NCI-H748 treated with DMSO at 0.1 percent for 48 hours (cell line): Measurements from ENCODE around the gene NAIP.
"Not testable (repeated sequence)": the region's sequence is repeated elsewhere in the genome, so short reads cannot be mapped to it uniquely, and the experiment has no call there.

Experiments used
- DNase-seq: peaks from one replicate; lab custom pipeline; 2025; lab: John Stamatoyannopoulos, UW

Gene NAIP, protein sequence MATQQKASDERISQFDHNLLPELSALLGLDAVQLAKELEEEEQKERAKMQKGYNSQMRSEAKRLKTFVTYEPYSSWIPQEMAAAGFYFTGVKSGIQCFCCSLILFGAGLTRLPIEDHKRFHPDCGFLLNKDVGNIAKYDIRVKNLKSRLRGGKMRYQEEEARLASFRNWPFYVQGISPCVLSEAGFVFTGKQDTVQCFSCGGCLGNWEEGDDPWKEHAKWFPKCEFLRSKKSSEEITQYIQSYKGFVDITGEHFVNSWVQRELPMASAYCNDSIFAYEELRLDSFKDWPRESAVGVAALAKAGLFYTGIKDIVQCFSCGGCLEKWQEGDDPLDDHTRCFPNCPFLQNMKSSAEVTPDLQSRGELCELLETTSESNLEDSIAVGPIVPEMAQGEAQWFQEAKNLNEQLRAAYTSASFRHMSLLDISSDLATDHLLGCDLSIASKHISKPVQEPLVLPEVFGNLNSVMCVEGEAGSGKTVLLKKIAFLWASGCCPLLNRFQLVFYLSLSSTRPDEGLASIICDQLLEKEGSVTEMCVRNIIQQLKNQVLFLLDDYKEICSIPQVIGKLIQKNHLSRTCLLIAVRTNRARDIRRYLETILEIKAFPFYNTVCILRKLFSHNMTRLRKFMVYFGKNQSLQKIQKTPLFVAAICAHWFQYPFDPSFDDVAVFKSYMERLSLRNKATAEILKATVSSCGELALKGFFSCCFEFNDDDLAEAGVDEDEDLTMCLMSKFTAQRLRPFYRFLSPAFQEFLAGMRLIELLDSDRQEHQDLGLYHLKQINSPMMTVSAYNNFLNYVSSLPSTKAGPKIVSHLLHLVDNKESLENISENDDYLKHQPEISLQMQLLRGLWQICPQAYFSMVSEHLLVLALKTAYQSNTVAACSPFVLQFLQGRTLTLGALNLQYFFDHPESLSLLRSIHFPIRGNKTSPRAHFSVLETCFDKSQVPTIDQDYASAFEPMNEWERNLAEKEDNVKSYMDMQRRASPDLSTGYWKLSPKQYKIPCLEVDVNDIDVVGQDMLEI (N-terminal part only)

DNA sequence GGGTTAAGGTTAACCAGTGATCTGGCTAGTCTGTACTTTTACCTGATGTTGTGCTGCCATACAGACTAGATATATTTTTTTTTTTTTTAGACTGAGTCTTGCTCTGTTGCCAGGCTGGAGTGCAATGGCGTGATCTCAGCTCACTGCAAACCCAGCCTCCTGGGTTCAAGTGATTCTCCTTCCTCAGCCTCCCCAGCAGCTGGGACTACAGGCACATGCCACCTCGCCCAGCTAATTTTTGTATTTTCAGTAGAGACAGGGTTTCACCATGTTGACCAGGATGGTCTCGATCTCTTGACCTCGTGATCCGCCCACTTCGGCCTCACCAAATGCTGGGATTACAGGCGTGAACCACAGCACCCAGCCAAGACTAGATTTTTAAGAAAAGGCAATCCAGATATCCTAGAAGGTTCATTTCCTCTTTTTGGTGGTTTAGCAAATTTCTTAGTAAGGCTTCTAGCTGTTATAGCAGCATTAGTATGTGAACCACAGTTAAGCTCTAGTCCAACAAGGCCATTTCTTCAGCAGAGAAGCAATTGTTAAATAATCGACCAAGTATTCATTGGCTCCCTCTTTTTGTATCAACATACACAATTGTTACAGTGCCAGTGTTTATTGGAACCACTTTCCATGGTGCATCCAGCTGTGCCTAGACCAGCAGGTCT, at the start of gene NAIP:
Gene NAIP, minus strand, starts transcription at position 51 of the 665 bp plus-strand sequence. CDS start 12,424 bp downstream, outside the sequence.
- DNase-seq = not testable (repeated sequence)

DNA sequence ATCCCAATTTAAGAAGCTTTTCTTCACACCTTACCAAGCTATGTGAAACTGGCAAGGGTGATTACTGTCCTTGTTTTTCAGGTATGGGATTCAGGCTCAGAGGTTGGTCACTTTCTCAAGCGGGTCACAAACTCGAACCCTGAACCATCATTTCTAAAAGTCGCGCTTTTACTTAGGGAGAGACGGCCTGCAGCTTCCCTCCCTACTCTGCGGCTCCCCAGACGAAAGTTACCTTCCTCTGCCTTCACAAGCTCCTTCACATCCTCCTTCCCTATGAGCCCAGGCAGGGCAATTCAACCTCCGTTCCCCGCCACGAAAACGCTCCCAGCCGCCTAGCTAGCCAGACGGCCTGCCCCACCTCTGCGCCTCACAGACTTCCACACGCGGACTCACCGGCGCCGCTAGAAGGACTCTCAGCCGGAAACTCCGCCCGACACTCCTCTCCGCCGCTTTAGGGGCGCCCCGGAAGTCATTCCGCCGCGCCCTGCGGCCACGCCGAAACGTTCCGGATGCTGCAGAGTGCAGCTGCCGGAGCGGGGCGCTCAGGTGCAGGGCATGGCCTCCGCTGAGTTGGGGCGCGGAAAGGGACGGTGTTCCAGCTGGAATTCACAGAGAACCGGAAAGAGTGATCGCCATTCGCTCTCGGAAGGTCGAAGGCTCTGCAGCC, 42.3 kb upstream of the NAIP start, which contains the start of gene GTF2H2:
Gene GTF2H2, minus strand, starts transcription at position 415 of the 667 bp plus-strand sequence. CDS start 4,913 bp downstream, outside the sequence.
- not testable (repeated sequence) for DNase-seq

- not testable (repeated sequence) for DNase-seq
These were observed 36.2 kb upstream of the NAIP start for GRCh38 chr5:71061322-71061721.

DNA sequence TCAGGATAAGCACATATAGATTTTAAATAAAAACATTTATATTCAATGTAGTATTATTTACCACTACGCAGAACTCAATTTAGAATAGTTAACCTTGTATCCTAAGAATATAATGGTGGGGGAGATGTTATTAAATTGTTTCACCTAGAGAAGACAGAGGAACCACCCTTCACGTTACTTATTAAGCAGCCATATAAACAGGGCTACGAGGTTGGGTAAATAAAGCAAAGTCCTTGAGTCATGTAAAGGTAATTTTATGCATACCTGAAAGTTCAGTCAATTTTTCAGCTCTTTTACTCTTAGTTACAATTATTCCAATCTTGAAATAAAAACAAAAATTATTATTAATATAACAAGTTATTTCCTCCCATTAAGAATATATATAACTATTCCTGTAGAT, 34.3 kb upstream of the NAIP start:
- not testable (repeated sequence) for DNase-seq

GRCh38 chr5:71044808-71045207, 19.7 kb upstream of the NAIP start:
- not testable (repeated sequence) for DNase-seq

- DNase-seq = not testable (repeated sequence)
These were observed 19.0 kb upstream of the NAIP start for GRCh38 chr5:71044128-71044527.

DNA sequence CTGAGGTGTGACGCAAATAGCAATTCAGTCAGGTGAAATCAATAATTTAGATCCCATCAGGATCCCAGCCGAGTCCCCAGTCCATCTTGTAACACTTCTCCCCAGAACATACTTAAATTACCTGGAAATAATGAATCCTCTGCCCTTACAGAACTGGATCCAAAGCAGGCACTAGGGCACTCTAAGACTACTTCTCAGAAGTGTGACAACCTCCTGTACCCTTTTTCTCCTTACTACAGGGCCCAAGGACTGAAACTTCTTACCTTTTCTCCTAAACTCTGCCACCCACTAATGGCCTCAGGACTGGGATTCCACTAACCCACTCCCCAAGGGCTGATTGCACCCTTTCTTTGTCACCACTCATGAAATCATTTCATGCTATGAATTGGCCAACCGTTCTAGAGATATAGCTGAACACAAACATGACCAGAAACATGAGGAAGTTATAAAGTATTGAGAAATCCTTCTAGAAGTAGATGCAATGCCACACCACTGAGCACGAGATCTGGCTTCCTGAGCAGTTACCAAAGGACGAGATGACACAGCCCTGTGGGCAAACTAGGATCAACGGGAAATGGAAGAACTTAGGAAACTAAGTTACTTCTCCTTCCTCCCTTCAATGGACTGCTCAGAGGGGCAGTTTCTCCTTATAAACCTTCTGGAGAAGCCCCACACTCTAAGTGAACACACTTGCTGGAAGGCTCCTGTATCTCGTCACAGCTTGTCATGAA, 6.1 kb upstream of the NAIP start:
- not testable (repeated sequence) for DNase-seq

GRCh38 chr5:71020643-71021042, 4.5 kb downstream of the NAIP start:
- not testable (repeated sequence) for DNase-seq

GRCh38 chr5:71018376-71019005, 6.6 kb downstream of the NAIP start:
- DNase-seq = not testable (repeated sequence)

- no peak for DNase-seq
These were observed 11.0 kb downstream of the NAIP start for GRCh38 chr5:71014176-71014575.

DNA sequence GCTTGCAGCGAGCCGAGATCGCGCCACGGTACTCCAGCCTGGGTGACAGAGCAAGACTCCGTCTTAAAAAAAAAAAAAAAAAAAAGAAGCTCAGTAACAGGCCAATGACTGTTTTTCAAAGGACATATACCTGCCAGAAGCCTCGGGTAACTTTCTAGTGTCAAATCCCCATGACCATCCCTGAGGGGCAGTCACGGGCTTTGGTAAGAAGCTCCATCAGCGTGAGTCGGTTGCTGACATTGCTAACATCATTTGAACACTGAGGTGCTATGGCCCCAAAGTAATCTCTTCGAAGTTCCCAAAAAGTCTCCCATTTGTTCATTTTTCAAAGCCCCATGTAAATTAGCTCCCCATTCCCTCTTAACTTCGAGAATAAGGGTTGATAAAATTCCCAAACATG, 11.6 kb downstream of the NAIP start:
- no peak for DNase-seq

DNA sequence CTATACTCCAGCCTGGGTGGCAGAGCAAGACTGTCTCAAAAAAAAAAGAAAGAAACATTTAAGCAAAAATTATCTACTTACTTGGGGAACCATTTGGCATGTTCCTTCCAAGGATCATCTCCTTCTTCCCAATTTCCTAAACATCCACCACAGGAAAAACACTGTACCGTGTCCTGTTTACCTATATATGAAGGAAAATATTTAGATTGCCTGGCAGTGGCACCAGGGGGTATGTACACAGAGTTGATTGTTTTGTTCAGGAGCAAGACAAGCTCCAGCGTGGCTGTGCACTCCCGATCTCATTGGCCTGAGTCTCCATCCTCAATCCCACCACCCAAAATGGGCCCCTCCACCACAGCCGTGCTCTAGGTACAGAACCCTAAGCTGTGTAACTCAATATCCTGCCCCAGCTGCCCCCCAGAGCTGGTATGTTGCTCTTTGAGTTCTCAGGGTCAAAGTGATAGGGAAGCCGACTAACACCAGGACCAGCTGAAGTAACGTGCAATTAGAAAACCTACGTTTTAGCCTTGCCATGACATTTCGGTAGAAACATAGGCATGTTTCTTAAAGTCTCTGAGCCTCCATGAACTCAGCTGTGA, 13.8 kb downstream of the NAIP start:
- DNase-seq = no peak

- DNase-seq = not testable (repeated sequence)
These were observed 18.2 kb downstream of the NAIP start for GRCh38 chr5:71006983-71007382.

GRCh38 chr5:70984882-70985281, 40.3 kb downstream of the NAIP start:
- DNase-seq = not testable (repeated sequence)

DNA sequence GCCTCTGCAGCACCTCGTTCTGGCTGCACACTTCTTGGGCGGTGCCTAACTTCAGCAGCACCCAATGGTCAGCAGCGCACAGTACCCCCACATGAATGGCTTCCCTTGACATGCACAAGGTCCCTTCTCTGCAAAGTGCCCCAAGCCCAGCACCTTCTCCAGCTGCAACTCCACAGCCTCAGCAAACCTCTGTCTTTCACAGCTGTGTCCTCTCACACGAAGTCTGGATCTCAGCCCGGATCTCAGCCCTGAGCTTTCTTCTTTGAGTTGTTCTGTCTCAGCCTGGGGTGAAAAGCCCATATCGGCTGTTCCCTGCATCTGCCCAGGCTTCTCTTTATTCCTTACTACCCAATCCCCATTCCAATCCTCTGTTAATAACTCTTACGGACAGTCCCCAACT, 57.9 kb downstream of the NAIP start:
- not testable (repeated sequence) for DNase-seq

GRCh38 chr5:70964531-70964930, 60.6 kb downstream of the NAIP start:
- not testable (repeated sequence) for DNase-seq

DNA sequence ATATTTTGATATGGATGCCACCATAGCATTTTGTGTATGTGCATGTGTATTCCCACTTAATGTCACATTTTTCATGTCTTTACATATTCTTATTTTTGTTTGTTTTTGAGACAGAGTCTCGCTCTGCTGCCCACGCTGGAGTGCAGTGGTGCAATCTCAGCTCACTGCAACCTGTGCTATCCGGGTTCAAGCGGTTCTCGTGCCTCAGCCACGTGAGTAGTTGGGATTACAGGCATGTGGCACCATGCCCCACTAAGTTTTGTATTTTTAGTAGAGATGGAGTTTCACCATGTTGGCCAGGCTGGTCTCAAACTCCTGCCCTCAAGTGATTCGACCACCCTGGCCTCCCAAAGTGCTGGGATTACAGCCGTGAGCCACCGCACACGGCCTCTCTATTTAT, 72.1 kb downstream of the NAIP start:
- DNase-seq = not testable (repeated sequence)

GRCh38 chr5:70932560-70932959, 92.6 kb downstream of the NAIP start:
- not testable (repeated sequence) for DNase-seq

DNA sequence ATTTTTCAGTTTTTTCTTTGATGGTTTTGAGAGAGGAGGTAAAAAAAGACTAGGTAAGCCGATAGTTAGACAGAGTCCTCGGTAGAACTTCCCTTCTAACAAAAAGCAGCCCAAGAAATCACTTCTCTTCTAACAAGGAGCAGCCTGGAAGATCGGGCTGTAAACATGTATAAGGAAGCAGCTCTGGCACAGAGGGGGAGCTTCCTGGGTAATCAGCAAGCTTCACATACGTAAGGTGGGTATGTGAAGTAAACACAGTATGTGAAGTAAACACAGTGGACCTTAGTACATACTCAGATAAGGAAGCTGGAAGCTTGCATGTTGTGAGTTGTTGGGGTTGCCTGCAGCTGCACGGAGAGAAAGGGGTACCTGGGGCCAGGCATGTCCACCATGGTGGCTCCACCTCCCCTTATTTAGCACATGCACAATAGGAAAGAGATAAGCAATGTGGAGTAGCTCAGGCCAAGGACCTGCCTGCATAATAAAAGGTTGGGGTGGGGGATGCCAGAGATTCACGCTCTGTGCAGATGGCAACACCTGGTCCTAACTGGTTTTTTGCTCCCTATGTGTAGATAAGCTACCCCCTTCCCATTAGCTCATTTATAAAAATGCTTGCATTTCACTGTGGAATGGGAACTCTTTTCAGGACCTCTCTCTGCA, 93.3 kb downstream of the NAIP start:
- not testable (repeated sequence) for DNase-seq
